Mammary epithelial cell (primary cell): Measurements from ENCODE around the gene MICU1.

ENCODE experiments used
- CTCF ChIP-seq, 2 donors: IDR thresholded peaks in 1 of 2; conservative IDR thresholded peaks in 1 of 2; 2 replicates each; pipeline ENCODE4 v1.5.1; 2011 to 2012; ENCODE audit warnings: inconsistent platforms in 2 of 2, low read length in 2 of 2, mild to moderate bottlenecking in 2 of 2, control low read depth in 1 of 2, low read depth in 1 of 2; ENCODE audit not compliant: insufficient read depth in 1 of 2; ENCODE audit errors: extremely low read depth in 1 of 2
- EZH2 ChIP-seq: IDR thresholded peaks from 2 replicates; pipeline ENCODE4 v1.6.1; 2012; ENCODE audit warnings: low read length, inconsistent platforms, borderline replicate concordance

DNA sequence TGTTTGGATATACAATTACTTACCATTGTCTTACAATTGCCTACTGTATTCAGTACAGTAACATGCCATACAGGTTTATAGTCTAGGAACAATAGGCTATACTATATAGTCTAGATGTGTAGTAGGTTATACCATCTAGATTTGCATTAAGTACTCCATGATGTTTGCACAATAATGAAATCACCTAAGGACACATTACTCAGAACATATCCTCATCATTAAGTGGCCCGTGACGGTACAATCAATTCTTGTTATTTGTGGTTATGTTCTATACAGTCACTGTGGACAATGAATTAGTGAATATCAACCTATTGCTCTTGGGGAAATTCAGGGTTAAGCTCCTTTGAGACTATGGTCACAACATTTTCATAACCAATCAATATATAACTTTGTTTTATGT is 75.6 kb downstream of the MICU1 start:
- TF ChIP-seq CTCF (conservative IDR thresholded peaks at IDR 0.05 in 1 of 2, IDR thresholded peaks at IDR 0.05 in 1 of 2; ENCODE audit: extremely low read depth in 1 of 2, insufficient read depth in 1 of 2, low read depth in 1 of 2, low read length in 2 of 2) (no peak), EZH2 (no peak)
